Fibroblast of lung (primary cell): ENCODE data around the gene RADIL. TPM values are rescaled to one million over a fixed set of nuclear protein-coding genes. Genes with fewer than 3 reads are reported as not detected.
"Not testable (repeated sequence)": the region's sequence is repeated elsewhere in the genome, so short reads cannot be mapped to it uniquely, and the experiment has no call there.

Experiments used
- DNase-seq, 2 donors: peaks; one replicate each; pipeline versions ENCODE4 v3.0.0 to v3.0.0-alpha.2; 2010; ENCODE audit warnings: low read depth in 2 of 2
- H2AFZ ChIP-seq: 2 replicates; pipeline ENCODE4 v1.5.1; 2012; ENCODE audit warnings: low read length, control low read depth, inconsistent platforms
- H3K27ac ChIP-seq: 2 replicates; pipeline ENCODE4 v1.5.1; 2011; ENCODE audit warnings: low read length, control low read depth; ENCODE audit not compliant: insufficient read depth
- H3K27me3 ChIP-seq: 2 replicates; pipeline ENCODE4 v1.5.1; 2011; ENCODE audit warnings: mild to moderate bottlenecking, low read length; ENCODE audit not compliant: control insufficient read depth, insufficient read depth
- H3K36me3 ChIP-seq: 2 replicates; pipeline ENCODE4 v1.5.1; 2011; ENCODE audit warnings: low read length; ENCODE audit not compliant: control insufficient read depth, insufficient read depth
- H3K4me1 ChIP-seq: 2 replicates; pipeline ENCODE4 v1.5.1; 2011; ENCODE audit warnings: low read length; ENCODE audit not compliant: control insufficient read depth, insufficient read depth; ENCODE audit errors: extremely low read depth
- H3K4me2 ChIP-seq: 2 replicates; pipeline ENCODE4 v1.5.1; 2011; ENCODE audit warnings: low read length, control low read depth; ENCODE audit not compliant: insufficient read depth; ENCODE audit errors: extremely low read depth
- H3K4me3 ChIP-seq, 4 experiments: fragments of 200-600 bp in 1 of 4; sonication (generic) in 1 of 4; replicated peaks in 1 of 4; 2 replicates each; pipeline ENCODE4 v1.5.1; 2011 to 2016; ENCODE audit warnings: low read length in 4 of 4, low read depth in 3 of 4, mild to moderate bottlenecking in 3 of 4, control low read depth in 2 of 4, inconsistent platforms in 1 of 4, mixed read lengths in 1 of 4; ENCODE audit not compliant: insufficient read depth in 1 of 4; ENCODE audit errors: control extremely low read depth in 1 of 4
- H3K79me2 ChIP-seq: 2 replicates; pipeline ENCODE4 v1.5.1; 2012; ENCODE audit warnings: mild to moderate bottlenecking, low read length, inconsistent platforms; ENCODE audit not compliant: control insufficient read depth, insufficient read depth
- H3K9ac ChIP-seq: 2 replicates; pipeline ENCODE4 v1.5.1; 2011; ENCODE audit warnings: mild to moderate bottlenecking, low read length, control low read depth; ENCODE audit not compliant: insufficient read depth
- H3K9me3 ChIP-seq: 2 replicates; pipeline ENCODE4 v1.5.1; 2012; ENCODE audit warnings: low read depth, low read length; ENCODE audit not compliant: control insufficient read depth, insufficient read depth
- H4K20me1 ChIP-seq: 2 replicates; pipeline ENCODE4 v1.5.1; 2011; ENCODE audit warnings: low read length; ENCODE audit not compliant: control insufficient read depth, insufficient read depth; ENCODE audit errors: extremely low read depth
- EZH2 ChIP-seq: IDR thresholded peaks from 2 replicates; pipeline ENCODE4 v1.5.1; 2012; ENCODE audit warnings: low read length, control low read depth, mild to moderate bottlenecking; ENCODE audit errors: missing control alignments
- polyA plus RNA-seq, 2 donors: library from polyadenylated mRNA; depleted of rRNA in 1 of 2; stranded (reverse) in 1 of 2; unstranded in 1 of 2; fragments of >200 nt; gene quantifications; 2 replicates each; pipeline ENCODE4 v1.2.1, GENCODE V29; 2011 to 2012; ENCODE audit warnings: missing spikeins in 1 of 2
- total RNA-seq: library from RNA; depleted of rRNA; stranded (reverse); fragments of >200 nt; gene quantifications from 2 replicates; pipeline ENCODE4 v1.2.1, GENCODE V29; 2014
- TF ChIP-seq, protein P1 (sequence below), 2 donors: IDR thresholded peaks in 1 of 2; conservative IDR thresholded peaks in 1 of 2; 1 replicate in 1 of 2; 2 replicates in 1 of 2; pipeline ENCODE4 v1.5.1; 2011 to 2012; ENCODE audit warnings: low read length in 2 of 2, control low read depth in 1 of 2, inconsistent platforms in 1 of 2, low read depth in 1 of 2, mild to moderate bottlenecking in 1 of 2

The RADIL gene
- total and polyA plus RNA-seq, 2 donors (not counting 1 experiment from before 2014, with no cell fraction given) = 0.33 to 0.85 TPM

DNA sequence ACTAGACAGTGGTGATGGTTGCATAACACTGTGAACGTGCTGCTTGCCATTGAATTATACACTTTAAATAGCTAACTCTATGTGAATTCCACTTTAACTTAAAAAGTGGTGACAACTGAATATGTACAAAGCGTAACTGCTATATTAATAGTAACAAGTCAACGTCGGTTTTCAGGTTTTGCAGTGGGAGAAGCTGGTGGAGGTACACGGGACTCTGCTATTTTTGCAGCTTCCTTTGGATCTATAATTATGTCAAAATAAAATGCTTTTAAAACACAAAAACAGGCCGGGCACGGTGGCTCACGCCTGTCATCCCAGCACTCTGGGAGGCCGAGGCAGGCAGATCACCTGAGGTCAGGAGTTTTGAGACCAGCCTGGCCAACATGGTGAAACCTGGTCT is 87.1 kb downstream of the RADIL start:
- TF ChIP-seq EZH2 = no peak
- TF ChIP-seq, protein P1, sequence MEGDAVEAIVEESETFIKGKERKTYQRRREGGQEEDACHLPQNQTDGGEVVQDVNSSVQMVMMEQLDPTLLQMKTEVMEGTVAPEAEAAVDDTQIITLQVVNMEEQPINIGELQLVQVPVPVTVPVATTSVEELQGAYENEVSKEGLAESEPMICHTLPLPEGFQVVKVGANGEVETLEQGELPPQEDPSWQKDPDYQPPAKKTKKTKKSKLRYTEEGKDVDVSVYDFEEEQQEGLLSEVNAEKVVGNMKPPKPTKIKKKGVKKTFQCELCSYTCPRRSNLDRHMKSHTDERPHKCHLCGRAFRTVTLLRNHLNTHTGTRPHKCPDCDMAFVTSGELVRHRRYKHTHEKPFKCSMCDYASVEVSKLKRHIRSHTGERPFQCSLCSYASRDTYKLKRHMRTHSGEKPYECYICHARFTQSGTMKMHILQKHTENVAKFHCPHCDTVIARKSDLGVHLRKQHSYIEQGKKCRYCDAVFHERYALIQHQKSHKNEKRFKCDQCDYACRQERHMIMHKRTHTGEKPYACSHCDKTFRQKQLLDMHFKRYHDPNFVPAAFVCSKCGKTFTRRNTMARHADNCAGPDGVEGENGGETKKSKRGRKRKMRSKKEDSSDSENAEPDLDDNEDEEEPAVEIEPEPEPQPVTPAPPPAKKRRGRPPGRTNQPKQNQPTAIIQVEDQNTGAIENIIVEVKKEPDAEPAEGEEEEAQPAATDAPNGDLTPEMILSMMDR (conservative IDR thresholded peaks at IDR 0.05 in 1 of 2, IDR thresholded peaks at IDR 0.05 in 1 of 2; ENCODE audit: low read depth in 1 of 2, low read length in 2 of 2) = no peak
- no peak overlapping the region for H2AFZ ChIP-seq

DNA sequence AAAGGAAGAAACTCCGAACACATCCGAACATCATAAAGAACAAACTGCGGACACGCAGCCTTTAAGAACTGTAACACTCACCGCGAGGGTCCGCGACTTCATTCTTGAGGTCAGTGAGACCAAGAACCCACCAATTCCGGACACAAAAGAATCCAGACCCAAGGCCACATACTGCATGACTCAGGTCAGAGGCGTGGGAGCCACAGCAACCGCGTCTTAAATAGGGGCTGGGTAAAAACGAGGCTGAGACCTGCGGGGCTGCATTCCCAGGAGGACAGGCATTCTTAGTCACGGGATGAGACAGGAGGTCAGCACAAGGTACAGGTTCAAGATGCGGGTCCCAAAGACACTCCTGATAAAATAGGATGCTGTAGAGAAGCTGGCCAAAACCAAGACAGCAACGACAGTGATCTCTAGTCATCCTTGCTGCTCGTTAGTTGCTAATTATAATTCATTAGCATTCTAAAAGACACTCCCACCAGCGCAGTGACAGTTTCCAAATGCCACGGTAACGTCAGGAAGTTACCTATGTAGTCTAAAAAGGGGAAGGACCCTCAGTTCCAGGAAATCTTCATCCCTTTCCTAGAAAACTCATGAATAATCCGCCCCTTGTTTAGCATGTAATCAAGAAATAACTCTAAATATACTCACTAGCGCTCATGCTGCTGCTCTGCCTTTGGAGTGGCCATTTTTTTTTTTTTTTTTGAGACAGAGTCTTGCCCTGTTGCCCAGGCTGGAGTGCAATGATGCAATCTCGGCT is 88.7 kb downstream of the RADIL start:
- Histone ChIP-seq H3K9me3 (no peaks in the 10 kb centered on the region), H3K27ac (no peak overlapping the region), H3K4me3 (no peak overlapping the region), H2AFZ (no peak overlapping the region), H3K4me2 (no peak overlapping the region), H3K79me2 (no peaks in the 10 kb centered on the region), H3K4me1 (peaks cover 2% of the 10 kb centered on the region), H4K20me1 (no peaks in the 10 kb centered on the region), H3K36me3 (peaks cover 18% of the 10 kb centered on the region), H3K9ac (no peak overlapping the region), H3K27me3 (no peaks in the 10 kb centered on the region)
- peak in 1 of 2 donors; percentile 87 for DNase-seq
- TF ChIP-seq, protein P1 (conservative IDR thresholded peaks at IDR 0.05 in 1 of 2, IDR thresholded peaks at IDR 0.05 in 1 of 2; ENCODE audit: low read depth in 1 of 2, low read length in 2 of 2) = no peak
- TF ChIP-seq EZH2 = no peak

More for the DNA sequence above, 87.1 kb downstream of the RADIL start:
- no peaks in the 10 kb centered on the region for H4K20me1 ChIP-seq
- H3K4me3 ChIP-seq = no peak overlapping the region
- peaks cover 8% of the 10 kb centered on the region for H3K36me3 ChIP-seq
- DNase-seq = no peak
- no peak overlapping the region for H3K27ac ChIP-seq
- no peaks in the 10 kb centered on the region for H3K27me3 ChIP-seq
- H3K4me2 ChIP-seq = no peak overlapping the region
- no peak overlapping the region for H3K9ac ChIP-seq
- H3K4me1 ChIP-seq = peaks cover 2% of the 10 kb centered on the region
- H3K9me3 ChIP-seq = no peaks in the 10 kb centered on the region
- no peaks in the 10 kb centered on the region for H3K79me2 ChIP-seq

DNA sequence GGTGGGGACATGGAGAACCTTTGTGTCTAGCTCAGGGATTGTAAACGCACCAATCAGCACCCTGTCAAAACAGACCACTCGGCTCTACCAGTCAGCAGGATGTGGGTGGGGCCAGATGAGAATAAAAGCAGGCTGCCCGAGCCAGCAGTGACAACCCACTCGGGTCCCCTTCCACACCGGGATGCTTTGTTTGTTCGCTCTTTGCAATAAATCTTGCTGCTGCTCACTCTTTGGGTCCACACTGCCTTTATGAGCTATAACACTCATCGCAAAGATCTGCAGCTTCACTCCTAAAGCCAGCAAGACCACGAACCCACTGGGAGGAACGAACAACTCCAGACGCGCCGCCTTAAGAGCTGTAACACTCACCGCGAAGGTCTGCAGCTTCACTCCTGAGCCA is 89.3 kb downstream of the RADIL start:
- not testable (repeated sequence) for H3K4me3 ChIP-seq, H3K4me2 ChIP-seq, H3K9me3 ChIP-seq, H3K27ac ChIP-seq, H3K9ac ChIP-seq, H4K20me1 ChIP-seq, H3K4me1 ChIP-seq, H3K27me3 ChIP-seq, H3K79me2 ChIP-seq, H2AFZ ChIP-seq
- peaks cover 19% of the 10 kb centered on the region for H3K36me3 ChIP-seq
- DNase-seq = peak in 1 of 2 donors; percentile 42

DNA sequence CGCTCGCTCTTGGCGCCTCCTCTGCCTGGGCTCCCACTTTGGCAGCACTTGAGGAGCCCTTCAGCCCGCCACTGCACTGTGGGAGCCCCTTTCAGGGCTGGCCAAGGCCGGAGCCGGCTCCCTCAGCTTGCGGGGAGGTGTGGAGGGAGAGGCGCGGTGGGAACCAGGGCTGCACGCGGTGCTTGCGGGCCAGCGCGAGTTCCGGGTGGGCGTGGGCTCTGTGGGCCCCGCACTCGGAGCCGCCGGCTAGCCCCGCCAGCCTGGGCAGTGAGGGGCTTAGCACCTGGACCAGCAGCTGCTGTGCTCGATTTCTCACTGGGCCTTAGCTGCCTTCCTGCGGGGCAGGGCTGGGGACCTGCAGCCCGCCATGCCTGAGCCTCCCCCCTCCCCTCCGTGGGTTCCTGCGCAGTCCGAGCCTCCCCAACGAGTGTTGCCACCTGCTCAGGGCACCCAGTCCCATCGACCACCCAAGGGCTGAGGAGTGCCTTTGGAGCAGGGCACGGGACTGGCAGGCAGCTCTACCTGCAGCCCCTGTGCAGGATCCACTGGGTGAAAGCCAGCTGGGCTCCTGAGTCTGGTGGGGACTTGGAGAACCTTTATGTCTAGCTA is 90.0 kb downstream of the RADIL start:
- H3K27ac ChIP-seq, H3K9me3 ChIP-seq, H4K20me1 ChIP-seq, H3K27me3 ChIP-seq, H2AFZ ChIP-seq, H3K9ac ChIP-seq, DNase-seq, H3K79me2 ChIP-seq, H3K4me3 ChIP-seq, H3K4me2 ChIP-seq, H3K4me1 ChIP-seq: not testable (repeated sequence)
- H3K36me3 ChIP-seq = peaks cover 22% of the 10 kb centered on the region
